GM13977 (cell line): ENCODE results near the gene MARCHF5.
"Not testable (repeated sequence)": the region's sequence is repeated elsewhere in the genome, so short reads cannot be mapped to it uniquely, and the experiment has no call there.

Source experiments
- DNase-seq: peaks from one replicate; pipeline ENCODE4 v3.0.0; 2012; ENCODE audit warnings: low spot score
- CTCF ChIP-seq: IDR thresholded peaks from 2 replicates; pipeline ENCODE4 v1.5.1; 2012; ENCODE audit warnings: mild to moderate bottlenecking, control low read depth; ENCODE audit not compliant: insufficient read depth; ENCODE audit errors: extremely low read depth, missing control alignments
- in situ Hi-C: fragments of 300-500 bp; cut with MboI; formaldehyde crosslinking; loops from one replicate; pipeline ENCODE4 v1.12.0; 2022; ENCODE audit warnings: low sequenced_read_pairs, low pct_unique_long_range_greater_than_20kb, mixed read lengths, inconsistent platforms; ENCODE audit not compliant: unreplicated experiment

The MARCHF5 gene

DNA sequence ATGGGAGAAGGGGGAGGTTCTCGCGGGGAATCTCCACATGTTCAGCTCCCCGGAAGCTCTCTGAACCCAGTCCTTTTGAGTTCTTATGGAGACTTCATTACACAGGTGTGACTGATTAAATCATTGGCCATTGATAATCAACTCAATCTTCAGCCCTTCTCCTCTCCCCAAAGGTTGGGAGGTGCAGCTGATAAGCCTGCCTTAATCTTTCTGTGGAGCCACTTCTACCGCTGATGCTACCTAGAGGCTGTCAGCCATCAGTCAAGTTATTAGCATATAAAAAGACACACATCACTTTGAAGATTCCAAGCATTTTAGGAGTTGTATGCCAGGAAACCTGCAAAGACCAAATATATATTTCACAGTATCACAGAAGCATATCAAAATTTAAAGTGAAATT lies 91.7 kb downstream of the MARCHF5 start:
- in situ Hi-C loops: no loop called here
- DNase-seq: no peak
- TF ChIP-seq CTCF: no peak

GRCh38 chr10:92384741-92385140 lies 93.8 kb downstream of the MARCHF5 start:
- no peak for DNase-seq
- no peak for TF ChIP-seq CTCF
- in situ Hi-C loops: no loop called here

GRCh38 chr10:92385831-92386230 lies 94.9 kb downstream of the MARCHF5 start:
- DNase-seq: no peak
- no peak for TF ChIP-seq CTCF
- in situ Hi-C loops: no loop called here

DNA sequence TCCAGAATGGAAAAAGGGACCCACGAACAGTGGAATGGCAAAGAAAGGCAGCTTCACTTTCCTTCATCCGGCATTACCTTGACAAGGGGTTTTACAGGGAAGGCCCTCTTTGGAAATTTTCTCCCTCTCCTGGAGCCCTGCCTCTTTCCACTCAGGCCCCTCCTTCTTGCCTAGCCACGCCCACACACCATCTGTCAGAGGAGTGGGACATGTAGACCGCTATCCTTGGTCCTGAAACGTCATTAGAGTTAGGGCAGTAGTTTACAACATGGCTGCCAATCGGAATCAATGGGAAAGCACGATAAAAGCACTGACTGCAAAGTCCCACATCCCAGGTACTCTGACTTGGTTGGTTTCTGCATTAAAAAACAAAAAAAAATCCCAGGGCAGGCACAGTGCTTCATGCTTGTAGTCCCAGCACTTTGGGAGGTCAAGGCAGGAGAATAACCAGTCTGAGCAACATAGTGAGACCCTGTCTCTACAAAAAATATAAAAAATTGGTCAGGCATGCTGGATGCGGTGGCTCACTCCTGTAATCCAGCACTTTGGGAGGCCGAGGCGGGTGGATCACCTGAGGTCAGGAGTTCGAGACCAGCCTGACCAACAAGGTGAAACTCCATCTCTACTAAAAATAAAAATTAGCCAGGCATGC lies 96.4 kb downstream of the MARCHF5 start:
- in situ Hi-C loops: no loop called here
- peak; percentile 52 for DNase-seq
- TF ChIP-seq CTCF: no peak

- in situ Hi-C loops, DNase-seq: not testable (repeated sequence)
These were observed 102.2 kb downstream of the MARCHF5 start for GRCh38 chr10:92393173-92393572.

GRCh38 chr10:92395271-92395670 lies 104.3 kb downstream of the MARCHF5 start:
- in situ Hi-C loops: no loop called here
- TF ChIP-seq CTCF: no peak
- no peak for DNase-seq

DNA sequence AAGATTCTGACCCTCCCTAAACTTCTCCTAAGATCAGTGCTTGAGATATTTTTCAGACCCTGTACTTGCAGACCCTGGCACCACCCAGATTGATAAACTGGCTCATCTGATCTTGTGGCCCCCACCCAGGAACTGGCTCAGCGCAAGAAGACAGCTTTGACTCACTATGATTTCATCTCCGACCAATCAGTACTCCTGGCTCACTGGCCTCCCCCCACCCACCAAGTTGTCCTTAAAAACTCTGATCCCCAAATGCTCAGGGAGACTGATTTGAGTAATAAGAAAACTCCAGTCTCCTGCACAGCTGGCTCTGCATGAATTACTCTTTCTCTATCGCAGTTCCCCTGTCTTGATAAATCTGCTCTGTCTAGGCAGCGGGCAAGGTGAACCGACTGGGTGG lies 111.3 kb downstream of the MARCHF5 start:
- DNase-seq, in situ Hi-C loops: not testable (repeated sequence)
